Chondrocyte (in vitro differentiated cells): ENCODE data around the gene MSX1. TPM values are rescaled to one million over a fixed set of nuclear protein-coding genes. Genes with fewer than 3 reads are reported as not detected.

Experiments
- DNase-seq: peaks from one replicate; pipeline ENCODE4 v3.0.0; 2021; ENCODE audit warnings: mixed read lengths, low spot score
- H3K27ac Mint-ChIP-seq: one replicate; pipeline ENCODE4 v1.8.0; 2021; ENCODE audit warnings: mild to moderate bottlenecking, moderate library complexity, mixed read lengths; ENCODE audit not compliant: unreplicated experiment
- H3K27me3 Mint-ChIP-seq: 2 replicates; pipeline ENCODE4 v1.8.0; 2021; ENCODE audit warnings: low read depth, mixed read lengths
- H3K36me3 Mint-ChIP-seq: 2 replicates; pipeline ENCODE4 v1.8.0; 2021; ENCODE audit warnings: low read depth, mixed read lengths
- H3K4me1 Mint-ChIP-seq: 2 replicates; pipeline ENCODE4 v1.8.0; 2021; ENCODE audit warnings: low read depth, mild to moderate bottlenecking, mixed read lengths
- H3K4me3 Mint-ChIP-seq: one replicate; pipeline ENCODE4 v1.8.0; 2021; ENCODE audit warnings: mild to moderate bottlenecking, moderate library complexity, mixed read lengths; ENCODE audit not compliant: unreplicated experiment
- H3K9me3 Mint-ChIP-seq: 2 replicates; pipeline ENCODE4 v1.8.0; 2021; ENCODE audit warnings: low read depth, mixed read lengths
- total RNA-seq: library from RNA; stranded (reverse); gene quantifications from 3 replicates; pipeline ENCODE4 v1.2.1, GENCODE V29; 2021
- TF ChIP-seq, protein P1 (sequence below): fragments of 200-600 bp; sonication (generic); IDR thresholded peaks from 2 replicates; pipeline ENCODE4 v1.5.0; 2021; ENCODE audit warnings: antibody characterized with exemption, mild to moderate bottlenecking, moderate library complexity

MSX1 gene
- total RNA-seq, 1 donor from 2014 or later: 4.8 TPM

DNA sequence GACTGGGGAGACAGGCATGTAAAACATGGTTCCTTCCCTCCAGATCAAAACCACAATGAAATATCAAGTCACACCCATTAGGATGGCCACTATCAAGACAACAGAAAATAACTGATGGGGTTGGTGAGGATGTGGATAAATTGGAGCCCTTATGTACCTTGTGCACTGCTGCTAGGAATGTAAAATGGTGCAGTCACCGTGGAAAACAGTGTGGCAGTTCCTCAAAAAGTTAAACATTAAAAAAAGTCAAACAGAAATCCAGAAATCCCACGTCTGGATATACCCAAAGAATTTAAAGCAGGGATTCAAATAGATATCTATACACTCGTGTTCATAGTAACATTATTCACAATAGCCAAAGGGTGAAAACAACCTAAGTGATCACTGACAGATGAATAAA lies 35.2 kb upstream of the MSX1 start:
- no peak for DNase-seq
- Mint-ChIP-seq H3K27me3 (peaks cover 9% of the 10 kb centered on the region), H3K27ac (no peak overlapping the region), H3K9me3 (peaks cover 6% of the 10 kb centered on the region), H3K4me3 (no peak overlapping the region), H3K36me3 (no peaks in the 10 kb centered on the region), H3K4me1 (no peaks in the 10 kb centered on the region)
- TF ChIP-seq, protein P1, sequence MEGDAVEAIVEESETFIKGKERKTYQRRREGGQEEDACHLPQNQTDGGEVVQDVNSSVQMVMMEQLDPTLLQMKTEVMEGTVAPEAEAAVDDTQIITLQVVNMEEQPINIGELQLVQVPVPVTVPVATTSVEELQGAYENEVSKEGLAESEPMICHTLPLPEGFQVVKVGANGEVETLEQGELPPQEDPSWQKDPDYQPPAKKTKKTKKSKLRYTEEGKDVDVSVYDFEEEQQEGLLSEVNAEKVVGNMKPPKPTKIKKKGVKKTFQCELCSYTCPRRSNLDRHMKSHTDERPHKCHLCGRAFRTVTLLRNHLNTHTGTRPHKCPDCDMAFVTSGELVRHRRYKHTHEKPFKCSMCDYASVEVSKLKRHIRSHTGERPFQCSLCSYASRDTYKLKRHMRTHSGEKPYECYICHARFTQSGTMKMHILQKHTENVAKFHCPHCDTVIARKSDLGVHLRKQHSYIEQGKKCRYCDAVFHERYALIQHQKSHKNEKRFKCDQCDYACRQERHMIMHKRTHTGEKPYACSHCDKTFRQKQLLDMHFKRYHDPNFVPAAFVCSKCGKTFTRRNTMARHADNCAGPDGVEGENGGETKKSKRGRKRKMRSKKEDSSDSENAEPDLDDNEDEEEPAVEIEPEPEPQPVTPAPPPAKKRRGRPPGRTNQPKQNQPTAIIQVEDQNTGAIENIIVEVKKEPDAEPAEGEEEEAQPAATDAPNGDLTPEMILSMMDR: no peak

DNA sequence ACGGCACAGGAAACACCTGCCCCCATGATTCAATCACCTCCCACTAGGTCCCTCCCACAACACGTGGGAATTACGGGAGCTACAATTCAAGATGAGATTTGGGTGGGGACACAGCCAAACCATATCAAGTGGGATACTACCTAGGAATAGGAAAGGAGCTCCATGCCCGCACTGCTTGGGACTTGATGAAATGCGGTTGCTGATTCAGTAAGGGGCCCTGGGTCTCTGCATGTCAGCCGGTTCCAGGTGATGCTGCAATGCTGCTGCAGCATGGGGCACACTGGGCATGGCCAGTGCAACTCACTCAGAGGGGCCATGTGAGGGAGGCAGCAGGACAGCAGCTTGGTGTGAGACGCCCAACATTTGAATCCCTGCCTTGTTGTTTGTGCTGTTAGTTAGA lies 34.0 kb upstream of the MSX1 start:
- Mint-ChIP-seq H3K9me3 (peaks cover 6% of the 10 kb centered on the region), H3K4me1 (no peaks in the 10 kb centered on the region), H3K27me3 (peaks cover 11% of the 10 kb centered on the region), H3K27ac (no peak overlapping the region), H3K4me3 (no peak overlapping the region), H3K36me3 (no peaks in the 10 kb centered on the region)
- no peak for DNase-seq
- TF ChIP-seq, protein P1: no peak

DNA sequence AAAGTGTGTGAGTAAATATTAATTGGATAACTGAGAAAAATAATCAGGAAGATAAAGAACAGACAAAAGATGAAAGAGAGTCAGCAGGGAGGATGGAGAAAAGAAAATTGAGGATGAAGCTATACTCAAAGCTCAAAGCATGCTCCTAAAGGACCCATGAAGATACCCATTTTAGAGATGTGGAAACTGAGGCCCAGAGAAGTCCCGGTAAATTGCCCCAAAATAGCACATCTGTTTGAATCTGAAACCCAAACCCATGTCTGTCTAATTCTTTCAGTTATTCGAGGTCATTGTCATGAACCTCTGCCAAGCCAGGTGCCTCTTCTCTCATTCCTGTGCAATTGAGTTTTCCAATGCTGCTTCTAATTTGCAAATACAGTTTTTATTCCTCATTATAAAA lies 29.6 kb upstream of the MSX1 start:
- Mint-ChIP-seq H3K4me1 (no peaks in the 10 kb centered on the region), H3K4me3 (no peak overlapping the region), H3K27ac (no peak overlapping the region), H3K9me3 (peaks cover 4% of the 10 kb centered on the region), H3K36me3 (no peaks in the 10 kb centered on the region), H3K27me3 (peaks cover 9% of the 10 kb centered on the region)
- TF ChIP-seq, protein P1: no peak
- no peak for DNase-seq

DNA sequence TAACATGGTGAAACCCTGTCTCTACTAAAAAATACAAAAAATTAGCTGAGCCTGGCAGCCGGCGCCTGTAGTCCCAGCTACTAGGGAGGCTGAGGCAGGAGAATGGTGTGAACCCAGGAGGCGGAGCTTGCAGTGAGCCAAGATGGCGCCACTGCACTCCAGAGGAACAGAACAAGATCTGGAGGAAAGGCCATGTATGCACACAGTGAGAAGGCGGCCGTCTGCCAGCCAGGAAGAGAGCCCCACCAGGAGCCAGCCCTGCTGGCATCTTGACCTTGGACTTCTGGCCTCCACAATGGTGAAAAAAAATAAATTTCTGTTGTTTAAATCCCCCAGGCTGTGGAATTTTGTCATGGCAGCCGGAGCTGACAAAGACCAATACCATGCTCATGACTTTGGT lies 28.2 kb upstream of the MSX1 start:
- DNase-seq: no peak
- peaks cover 5% of the 10 kb centered on the region for H3K27me3 Mint-ChIP-seq
- TF ChIP-seq, protein P1: no peak
- no peaks in the 10 kb centered on the region for H3K4me1 Mint-ChIP-seq
- H3K4me3 Mint-ChIP-seq: no peak overlapping the region
- H3K9me3 Mint-ChIP-seq: peaks cover 4% of the 10 kb centered on the region
- H3K36me3 Mint-ChIP-seq: no peaks in the 10 kb centered on the region
- H3K27ac Mint-ChIP-seq: no peak overlapping the region

DNA sequence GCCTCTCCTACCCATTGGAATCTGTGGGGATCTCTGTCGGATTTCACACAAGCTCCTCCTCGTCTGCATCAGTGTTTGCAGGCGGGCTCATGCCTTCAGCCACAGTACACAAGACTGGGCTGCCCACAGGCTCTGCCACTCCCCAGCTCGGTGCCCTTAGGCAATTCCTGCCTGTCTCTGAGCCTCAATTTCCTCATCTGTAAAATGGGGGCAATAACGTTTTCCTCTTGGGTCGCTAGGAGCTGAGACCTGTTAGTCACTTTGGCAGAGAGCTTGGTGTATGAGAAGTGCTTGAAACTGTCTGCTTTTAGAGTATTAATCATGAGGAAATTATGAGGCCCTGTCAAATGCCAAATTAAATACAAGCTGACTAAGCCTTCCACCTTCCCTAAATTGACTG lies 27.6 kb upstream of the MSX1 start:
- peaks cover 5% of the 10 kb centered on the region for H3K27me3 Mint-ChIP-seq
- H3K9me3 Mint-ChIP-seq: peaks cover 4% of the 10 kb centered on the region
- TF ChIP-seq, protein P1: no peak
- no peak overlapping the region for H3K4me3 Mint-ChIP-seq
- H3K36me3 Mint-ChIP-seq: no peaks in the 10 kb centered on the region
- no peak overlapping the region for H3K27ac Mint-ChIP-seq
- no peak for DNase-seq
- no peaks in the 10 kb centered on the region for H3K4me1 Mint-ChIP-seq
